SH-SY5Y (cell line): ENCODE results near the gene KIF1C.

ENCODE experiments used
- GATA2 ChIP-seq: IDR thresholded peaks from 2 replicates; pipeline ENCODE4 v1.6.1; 2011; ENCODE audit warnings: mild to moderate bottlenecking, low read depth, low read length
- GATA3 ChIP-seq: IDR thresholded peaks from 2 replicates; pipeline ENCODE4 v1.6.1; 2011; ENCODE audit warnings: low read depth, mild to moderate bottlenecking, low read length, moderate library complexity

KIF1C gene

GRCh38 chr17:4980644-4981216 is 17.0 kb upstream of the KIF1C start:
- no peak for TF ChIP-seq GATA2
- no peak for TF ChIP-seq GATA3

- TF ChIP-seq GATA3, result no peak
- TF ChIP-seq GATA2, result no peak
Observed at GRCh38 chr17:4982305-4982704, 15.4 kb upstream of the KIF1C start.

- TF ChIP-seq GATA2 (no peak), GATA3 (no peak)
Observed at GRCh38 chr17:4986403-4986802, 11.3 kb upstream of the KIF1C start.

- TF ChIP-seq GATA2 (no peak), GATA3 (no peak)
Observed at GRCh38 chr17:4986951-4987766, 10.6 kb upstream of the KIF1C start, which contains the start of gene CAMTA2. TSS of gene CAMTA2 (minus strand) at chr17:4987675. CDS start at chr17:4986222, 1,453 bp downstream.

GRCh38 chr17:4987767-4988567 is 9.8 kb upstream of the KIF1C start:
- TF ChIP-seq GATA2 (no peak), GATA3 (no peak)

- TF ChIP-seq GATA3 (no peak), GATA2 (no peak)
Observed at GRCh38 chr17:4994081-4994595, 3.6 kb upstream of the KIF1C start.

- TF ChIP-seq GATA3, result no peak
- TF ChIP-seq GATA2, result no peak
Observed at GRCh38 chr17:4998027-4998731, 429 bp downstream of the KIF1C start.

GRCh38 chr17:4998732-4999429 is 1.1 kb downstream of the KIF1C start:
- TF ChIP-seq GATA3 (no peak), GATA2 (no peak)

- no peak for TF ChIP-seq GATA3
- TF ChIP-seq GATA2, result no peak
Observed at GRCh38 chr17:4999430-5000093, 1.8 kb downstream of the KIF1C start.

- TF ChIP-seq GATA3 (no peak), GATA2 (no peak)
Observed at GRCh38 chr17:5000237-5000639, 2.5 kb downstream of the KIF1C start.

GRCh38 chr17:5002121-5002788 is 4.5 kb downstream of the KIF1C start:
- TF ChIP-seq GATA3 (no peak), GATA2 (no peak)

- no peak for TF ChIP-seq GATA2
- TF ChIP-seq GATA3, result no peak
Observed at GRCh38 chr17:5003214-5003867, 5.6 kb downstream of the KIF1C start.
